WI38 (cell line): ENCODE results near the gene PDLIM7.

Experiments used
- H3K4me3 ChIP-seq: 2 replicates; pipeline ENCODE4 v1.5.1; 2011; ENCODE audit warnings: low read depth, mild to moderate bottlenecking, control low read depth, low read length
- CTCF ChIP-seq: IDR thresholded peaks from 2 replicates; pipeline ENCODE4 v1.5.1; 2012; ENCODE audit warnings: low read depth, mild to moderate bottlenecking, control low read depth, low read length

The PDLIM7 gene

GRCh38 chr5:177528631-177529030 lies 31.2 kb upstream of the PDLIM7 start:
- no peak overlapping the region for H3K4me3 ChIP-seq
- TF ChIP-seq CTCF = no peak

DNA sequence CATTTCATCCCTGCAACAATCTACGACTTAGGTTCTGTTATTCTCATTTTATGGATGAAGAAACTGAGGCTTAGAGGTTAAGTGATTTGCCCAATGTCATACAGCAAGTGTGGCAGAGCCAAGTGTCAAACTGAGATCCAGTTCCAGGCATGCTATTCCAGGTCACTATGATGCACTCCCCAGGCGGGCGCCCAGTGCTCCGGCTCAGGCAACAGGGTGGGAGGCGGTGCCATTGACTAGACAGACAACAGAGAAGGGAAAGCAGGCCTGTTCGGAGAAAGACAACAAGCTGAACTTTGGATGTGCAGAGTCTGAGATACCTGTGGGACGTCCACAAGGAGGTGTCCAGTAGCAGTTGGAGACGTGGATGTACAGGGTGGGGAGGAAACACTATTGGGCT lies 30.2 kb upstream of the PDLIM7 start:
- no peak overlapping the region for H3K4me3 ChIP-seq
- no peak for TF ChIP-seq CTCF

GRCh38 chr5:177526791-177527190 lies 29.4 kb upstream of the PDLIM7 start:
- TF ChIP-seq CTCF = no peak
- no peak overlapping the region for H3K4me3 ChIP-seq

DNA sequence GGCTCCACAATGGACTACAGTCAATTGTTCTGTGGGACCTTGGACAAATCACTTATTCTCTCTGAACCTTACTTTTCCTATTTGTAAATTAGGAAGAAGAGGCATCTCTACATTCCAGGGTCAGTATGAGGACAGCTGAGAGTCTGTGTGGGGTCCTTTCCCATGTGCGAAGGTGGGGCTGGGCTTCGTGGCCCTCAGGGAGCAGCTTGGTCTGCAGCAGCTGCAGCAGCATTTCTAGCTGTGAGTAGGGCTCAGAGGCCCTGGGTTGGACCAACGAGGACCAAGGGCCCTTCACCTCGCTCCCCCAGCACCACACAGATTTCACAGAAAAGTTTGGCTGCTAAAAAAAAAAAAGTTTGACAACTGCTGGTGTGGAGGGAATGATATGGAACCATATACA lies 28.8 kb upstream of the PDLIM7 start:
- H3K4me3 ChIP-seq = no peak overlapping the region
- no peak for TF ChIP-seq CTCF

DNA sequence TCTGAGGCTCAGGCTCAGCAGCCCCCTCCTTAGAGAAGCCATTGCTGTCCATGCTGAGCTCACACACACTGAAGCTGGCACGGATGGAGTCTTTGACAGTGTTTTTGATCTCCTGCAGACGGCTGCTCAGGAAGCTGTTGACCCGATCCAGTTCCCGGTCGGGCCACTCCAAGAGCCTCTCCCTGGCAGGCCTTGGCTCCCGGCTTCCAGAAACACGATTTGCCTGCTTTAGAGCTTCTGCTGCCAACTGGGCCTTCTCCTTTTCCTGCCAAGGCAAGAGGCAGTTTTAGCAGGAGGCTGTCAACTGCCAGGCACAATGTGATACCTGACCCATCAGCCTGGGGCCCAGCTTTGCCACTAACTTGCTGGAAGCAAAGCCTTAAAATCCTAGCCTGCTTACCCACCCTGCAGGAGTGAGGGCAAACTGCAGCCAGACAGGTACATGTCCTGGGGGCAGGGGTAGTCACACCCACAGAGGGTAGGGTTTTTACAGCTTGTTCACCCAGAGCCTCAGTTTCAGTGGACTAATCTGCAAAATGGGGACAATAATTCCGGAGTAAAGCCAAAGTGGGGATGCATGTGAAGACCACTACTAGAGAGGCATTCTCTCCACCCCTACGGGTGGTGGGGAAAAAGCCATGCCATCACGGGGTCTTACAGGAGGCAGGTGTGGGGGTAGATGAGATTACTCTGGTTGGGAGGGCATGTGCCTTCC lies 27.7 kb upstream of the PDLIM7 start:
- H3K4me3 ChIP-seq = no peak overlapping the region
- no peak for TF ChIP-seq CTCF

DNA sequence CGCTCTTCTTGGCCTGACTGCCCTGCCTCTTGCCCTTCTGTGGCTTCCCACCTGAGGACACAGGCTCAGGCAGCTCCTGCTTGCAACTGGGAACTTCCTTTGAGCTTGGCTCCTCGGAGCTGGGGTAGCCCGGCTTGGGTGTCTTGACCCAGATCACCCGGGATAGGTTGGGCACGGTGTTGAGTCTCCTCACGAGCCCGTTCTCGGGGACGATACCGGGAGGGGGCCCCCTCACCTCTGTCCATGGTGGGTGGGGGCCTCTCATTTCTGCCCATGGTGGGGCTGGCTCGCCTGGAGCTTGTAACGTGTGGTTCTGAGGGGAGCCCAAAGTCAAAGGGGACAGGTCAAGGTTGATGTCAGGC lies 27.1 kb upstream of the PDLIM7 start:
- no peak for TF ChIP-seq CTCF

DNA sequence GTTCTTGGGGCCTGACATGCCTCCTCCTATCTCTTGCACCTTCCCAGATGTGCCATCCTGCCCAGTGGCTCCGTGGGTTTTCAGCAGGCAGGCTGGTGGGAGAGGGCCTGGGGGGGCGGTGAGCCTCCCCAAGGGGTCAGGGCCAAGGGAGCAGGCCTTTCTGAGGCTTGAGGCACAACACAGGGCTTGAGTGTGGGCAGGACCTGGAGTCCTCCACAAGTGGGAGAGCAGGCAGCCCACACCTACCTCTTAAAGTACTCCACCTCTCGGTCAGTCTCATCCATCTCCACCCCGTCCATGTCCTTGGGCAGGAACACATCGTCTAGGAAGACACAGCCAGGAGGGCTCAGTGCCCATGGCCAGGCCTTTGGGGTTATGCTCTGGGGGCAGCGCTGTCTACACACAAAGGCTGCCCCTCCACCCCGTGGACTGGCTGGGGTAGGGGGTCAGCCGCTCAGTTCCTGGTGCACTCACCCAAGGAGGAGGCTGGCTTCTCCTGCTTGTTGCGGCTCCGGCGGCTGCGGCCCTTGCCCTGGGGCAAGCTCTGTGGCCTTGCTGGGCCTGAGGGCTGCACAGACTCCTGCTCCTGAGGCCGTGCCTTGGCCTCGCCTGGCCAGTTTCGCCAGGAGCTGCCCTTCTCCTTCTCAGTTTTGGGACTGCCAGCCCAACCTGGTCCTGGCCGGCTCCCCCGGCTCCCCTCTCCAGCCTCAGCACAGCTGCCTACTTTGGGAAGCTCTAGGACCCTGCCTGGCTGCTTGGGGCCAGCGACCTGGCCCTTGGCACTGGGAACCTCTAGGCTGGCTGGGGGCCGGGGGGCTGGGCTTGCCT lies 26.5 kb upstream of the PDLIM7 start:
- no peak for TF ChIP-seq CTCF
- no peak overlapping the region for H3K4me3 ChIP-seq

More for the DNA sequence above, 27.1 kb upstream of the PDLIM7 start:
- no peak overlapping the region for H3K4me3 ChIP-seq
